Iris pigment epithelial cell (primary cell): ENCODE data around the gene POU2F1.

Source experiments
- DNase-seq: peaks from one replicate; pipeline ENCODE4 v3.0.0-alpha.2; 2011; ENCODE audit warnings: low read depth

The POU2F1 gene

DNA sequence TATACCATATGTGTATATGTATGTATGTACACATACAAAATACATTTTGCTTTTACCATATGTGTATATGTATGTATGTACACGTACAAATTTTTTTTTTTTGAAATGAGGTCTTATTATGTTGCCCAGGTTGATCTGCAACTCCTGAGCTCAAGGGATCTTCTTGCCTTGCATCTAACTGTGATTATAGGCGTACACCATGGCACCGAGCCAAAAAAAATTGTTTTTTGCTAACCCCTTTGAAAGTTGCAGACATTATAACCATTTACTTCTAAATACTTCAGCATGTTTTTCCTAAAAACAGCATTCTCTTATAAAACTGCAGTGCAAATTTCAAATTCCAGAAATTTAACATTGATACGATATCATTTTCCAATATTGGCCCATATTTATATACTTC lies 147.0 kb downstream of the POU2F1 start:
- no peak for DNase-seq

DNA sequence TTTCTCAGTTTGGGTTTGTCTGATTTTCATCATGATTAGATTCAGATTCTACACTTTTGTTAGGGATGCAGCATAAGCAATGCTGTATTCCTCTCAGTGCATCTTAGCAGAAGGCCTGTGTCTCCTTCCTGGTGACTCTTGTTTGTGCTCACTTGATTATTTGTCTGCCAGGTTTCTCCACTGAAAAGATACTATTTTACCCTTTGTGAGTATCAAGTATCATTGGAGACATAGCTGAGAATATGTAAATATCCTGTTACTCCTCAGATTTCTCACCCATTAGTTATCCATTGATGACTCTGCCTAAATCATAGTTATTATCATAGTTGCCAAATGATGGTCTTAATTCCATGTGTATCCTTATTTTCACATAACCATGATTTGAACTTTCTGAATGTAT lies 148.5 kb downstream of the POU2F1 start:
- peak; percentile 1 for DNase-seq

DNA sequence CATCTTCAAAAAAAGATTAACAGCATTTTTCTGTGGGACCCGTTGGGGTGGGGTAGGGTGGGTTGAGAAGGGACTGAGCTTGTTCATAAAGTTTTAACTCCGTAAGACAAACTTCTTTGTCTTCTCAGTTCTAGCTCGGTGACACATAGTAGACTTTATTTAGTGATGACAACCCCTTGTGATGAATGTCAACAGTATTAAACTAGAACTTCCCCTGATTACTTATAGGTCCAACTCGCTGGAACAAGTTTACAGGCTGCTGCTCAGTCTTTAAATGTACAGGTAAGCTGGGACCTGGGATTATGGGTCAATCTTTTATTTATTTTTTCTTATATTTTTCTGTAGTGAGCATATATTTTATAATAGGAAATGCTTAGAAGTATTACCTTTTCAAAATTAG lies 149.2 kb downstream of the POU2F1 start:
- DNase-seq, result no peak

DNA sequence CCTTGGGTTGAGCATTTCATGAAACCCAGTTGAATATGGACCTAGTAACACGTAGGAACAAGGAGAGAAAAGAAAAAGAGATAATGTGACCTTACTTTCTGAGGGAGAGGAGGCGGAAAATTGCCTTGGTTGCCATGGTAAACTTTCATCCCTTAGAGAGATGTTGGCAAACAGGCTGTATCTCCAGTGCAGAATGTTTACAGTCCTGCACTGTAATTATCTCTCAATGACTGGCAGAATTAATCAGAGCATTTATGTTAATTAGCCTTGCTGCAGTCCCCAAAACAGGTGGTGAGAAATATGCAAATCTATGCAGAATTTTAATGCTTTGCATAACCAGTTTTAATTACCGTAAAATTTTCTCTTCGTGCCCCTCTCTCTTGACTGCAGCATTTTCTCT lies 150.3 kb downstream of the POU2F1 start:
- DNase-seq, result no peak

DNA sequence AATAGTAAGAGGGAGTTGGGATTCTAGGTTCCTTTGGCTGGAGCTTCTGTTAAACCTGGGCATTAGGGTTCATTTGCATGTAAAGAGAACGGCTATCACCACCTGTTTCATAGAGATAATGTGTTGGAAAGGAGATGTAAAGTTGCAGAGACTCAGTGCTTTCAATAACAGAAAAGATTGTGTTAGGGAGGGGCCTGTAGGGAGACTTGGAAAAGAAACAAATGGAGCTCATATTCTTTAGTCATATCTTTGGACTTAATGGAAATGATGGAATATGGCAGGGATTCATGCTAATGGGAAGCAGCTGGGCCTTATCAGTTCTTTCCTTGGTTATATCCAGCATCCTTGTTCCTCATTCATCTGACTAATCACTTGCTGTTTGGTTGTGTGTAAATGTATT lies 152.7 kb downstream of the POU2F1 start:
- DNase-seq, result no peak

DNA sequence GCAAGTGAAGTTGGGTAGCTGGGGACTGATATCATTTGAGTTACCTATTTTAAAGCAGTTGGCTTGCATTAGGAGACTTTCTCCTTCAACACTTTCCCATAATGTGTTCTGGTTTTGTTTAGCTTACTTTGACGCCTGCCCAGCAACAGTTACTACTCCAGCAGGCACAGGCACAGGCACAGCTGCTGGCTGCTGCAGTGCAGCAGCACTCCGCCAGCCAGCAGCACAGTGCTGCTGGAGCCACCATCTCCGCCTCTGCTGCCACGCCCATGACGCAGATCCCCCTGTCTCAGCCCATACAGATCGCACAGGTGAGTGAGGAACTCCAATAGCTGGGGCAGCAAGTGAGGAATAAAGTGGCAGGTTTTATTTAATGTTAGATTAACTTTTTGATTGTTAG lies 153.3 kb downstream of the POU2F1 start:
- no peak for DNase-seq

DNA sequence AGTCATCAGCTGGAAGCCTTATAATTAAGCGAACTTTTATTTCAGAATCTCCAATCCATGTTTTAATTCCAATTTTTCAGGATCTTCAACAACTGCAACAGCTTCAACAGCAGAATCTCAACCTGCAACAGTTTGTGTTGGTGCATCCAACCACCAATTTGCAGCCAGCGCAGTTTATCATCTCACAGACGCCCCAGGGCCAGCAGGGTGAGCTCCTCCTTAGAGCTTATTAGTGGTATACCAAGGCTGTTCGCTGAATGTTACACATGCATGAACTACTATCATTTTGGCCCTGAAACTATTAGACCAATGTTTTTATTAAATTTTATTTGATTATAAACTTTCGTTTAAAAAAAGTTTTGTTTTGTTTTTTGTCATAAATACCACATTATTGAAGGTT lies 155.3 kb downstream of the POU2F1 start:
- DNase-seq, result no peak

DNA sequence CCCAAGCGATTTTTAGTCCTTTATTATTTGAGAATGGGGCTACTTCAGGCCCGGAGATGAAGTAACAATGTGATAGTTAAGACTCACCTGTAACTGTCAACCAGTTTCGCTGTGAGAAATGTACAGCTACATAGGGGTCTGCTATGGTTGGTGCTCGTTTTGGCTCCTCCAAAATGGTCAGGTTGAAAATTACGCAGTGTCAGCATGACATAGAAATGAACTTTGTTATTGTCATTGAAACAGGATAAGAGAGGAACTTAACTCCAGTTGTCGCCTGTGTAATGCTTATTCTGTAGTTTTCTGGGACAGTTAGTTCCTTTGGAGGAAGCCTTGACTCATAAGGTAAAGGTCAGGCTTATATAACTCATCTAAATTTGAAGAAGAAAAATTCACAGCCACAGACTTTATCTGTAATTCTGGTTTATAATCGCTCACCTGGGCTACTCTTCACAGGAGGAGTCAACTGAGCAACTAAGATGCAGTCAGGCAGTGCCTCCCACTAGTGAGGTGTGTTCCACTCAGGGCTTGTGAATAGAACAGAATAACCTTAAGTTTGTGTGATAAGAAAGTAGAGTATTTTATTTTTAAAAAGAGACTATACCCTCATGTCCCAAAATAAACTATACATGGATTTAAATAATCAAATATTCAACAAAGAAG lies 166.7 kb downstream of the POU2F1 start:
- peak; percentile 4 for DNase-seq

DNA sequence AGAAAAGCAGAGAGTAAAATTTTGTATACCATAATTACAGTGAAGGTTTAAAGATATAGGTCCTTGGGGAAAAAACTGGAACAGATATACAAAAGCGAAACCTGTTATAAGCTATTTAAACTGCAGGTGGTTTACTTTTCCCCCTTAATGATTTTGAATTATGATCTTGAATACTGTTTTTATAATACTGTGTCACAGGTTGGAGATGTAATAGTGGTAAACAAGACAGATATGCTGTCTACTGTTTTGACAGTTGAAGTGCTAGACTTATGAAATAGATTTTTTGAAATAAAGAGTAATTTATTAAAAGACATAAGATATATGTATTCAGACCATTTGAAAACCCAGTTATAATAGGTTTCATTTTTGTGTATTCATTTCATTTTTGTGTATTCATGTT lies 168.3 kb downstream of the POU2F1 start:
- no peak for DNase-seq

DNA sequence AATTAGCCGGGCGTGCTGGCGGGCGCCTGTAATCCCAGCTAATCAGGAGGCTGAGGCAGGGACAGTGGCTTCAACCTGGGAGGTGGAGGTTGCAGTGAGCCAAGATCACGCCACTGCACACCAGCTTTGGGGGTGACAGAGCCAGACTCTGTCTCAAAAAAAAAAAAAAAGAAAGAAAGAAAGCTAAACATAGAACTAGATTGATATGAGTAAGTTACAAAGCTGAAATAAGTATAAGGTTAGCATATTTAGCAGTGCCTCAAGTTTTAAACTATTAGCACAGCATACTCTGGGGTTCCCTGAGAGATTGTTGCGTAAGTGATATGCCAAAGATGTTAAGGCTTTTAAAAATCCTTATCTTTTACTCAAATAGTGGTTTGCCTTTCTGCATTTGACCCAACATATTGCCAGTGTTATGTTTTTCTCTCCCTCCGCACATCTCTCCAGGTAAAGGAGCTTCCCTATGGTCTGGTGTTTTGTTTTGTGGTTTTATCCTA lies 171.6 kb downstream of the POU2F1 start:
- DNase-seq, result no peak

DNA sequence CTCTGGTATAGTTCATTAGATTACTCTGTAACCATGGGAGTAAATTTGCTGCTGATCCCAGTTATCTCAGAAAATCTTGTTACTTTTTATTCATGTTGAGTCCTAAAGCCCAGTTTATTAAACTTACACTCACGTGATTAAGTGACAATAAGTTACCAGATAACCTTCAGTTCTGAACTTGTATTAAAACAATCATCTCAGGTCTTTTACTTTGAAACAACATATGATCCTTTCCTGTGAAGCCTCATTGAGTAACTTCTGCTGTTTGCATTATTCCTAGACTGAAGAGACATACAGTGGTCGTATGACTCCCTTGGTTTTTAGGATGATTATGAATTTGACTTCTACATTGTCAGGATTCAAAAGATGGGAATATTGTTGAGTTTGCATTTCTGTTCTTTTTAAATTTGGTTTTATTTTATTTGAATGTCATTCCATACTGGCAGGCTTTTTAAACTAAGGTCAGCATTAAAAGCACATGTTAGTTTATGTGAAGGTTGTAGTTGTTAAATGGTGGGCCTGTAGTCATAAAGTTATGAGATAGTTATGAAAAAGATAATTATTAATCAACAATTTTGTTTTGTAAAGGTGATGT lies 179.8 kb downstream of the POU2F1 start:
- DNase-seq, result no peak

DNA sequence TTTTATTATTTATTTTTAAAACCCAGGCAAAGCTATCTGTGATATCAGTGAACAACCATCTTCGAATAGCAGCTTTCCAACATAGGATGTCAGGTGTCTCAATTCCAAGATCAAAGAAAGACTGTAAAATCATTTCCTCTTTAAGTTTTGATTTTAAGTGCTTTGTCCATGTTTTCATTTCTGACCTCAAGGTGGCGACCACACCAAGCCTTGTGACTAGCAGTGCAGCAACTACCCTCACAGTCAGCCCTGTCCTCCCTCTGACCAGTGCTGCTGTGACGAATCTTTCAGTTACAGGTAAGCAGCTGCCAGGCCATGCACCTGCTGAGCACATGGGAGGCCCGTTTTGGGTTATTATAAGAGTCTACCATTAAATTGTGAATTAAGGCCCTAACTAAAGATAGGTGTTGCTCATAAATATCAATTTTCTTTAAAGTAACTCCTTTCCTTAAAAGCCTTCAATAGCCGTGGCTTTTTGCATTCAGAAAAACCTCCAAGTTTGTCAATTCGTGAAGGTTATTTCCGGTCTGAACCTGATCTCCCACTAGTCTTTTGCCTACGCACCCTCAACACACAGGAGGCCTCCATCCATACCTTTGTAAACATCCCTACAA lies 180.7 kb downstream of the POU2F1 start:
- DNase-seq, result peak; percentile 68

DNA sequence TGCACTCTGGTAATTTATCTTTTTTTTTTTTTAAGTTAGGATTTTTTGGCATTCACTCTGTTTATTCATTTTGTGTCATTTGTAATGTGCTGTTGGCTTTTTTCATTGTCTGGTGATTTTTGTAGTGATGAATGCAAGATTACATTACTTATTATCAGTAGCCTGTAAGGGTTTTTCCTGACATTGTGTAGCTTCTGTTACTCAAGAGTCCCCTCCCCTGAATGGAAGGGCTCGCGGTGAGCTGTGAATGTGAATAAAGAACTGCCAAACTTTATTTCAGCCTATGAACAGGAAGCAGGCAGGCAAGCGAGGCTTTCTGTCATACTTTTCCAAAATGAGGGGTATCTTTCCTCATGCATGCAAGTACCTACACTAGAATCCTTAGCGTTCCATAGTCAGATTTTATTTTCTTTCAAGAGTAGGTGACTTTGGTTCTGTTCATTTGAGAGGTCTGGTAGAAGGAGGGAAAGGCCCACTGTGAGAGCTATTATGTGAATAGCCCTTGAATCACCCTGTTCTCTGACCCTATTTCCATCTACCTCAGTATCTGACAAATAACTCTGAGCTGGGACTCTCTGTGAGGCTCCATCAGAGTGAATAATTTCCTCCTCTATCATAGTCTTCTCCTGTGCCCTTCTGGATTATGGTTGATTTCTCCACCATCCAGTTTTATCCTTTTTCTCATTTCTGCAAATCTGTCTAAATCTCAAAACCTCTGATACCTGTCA lies 183.6 kb downstream of the POU2F1 start:
- no peak for DNase-seq

DNA sequence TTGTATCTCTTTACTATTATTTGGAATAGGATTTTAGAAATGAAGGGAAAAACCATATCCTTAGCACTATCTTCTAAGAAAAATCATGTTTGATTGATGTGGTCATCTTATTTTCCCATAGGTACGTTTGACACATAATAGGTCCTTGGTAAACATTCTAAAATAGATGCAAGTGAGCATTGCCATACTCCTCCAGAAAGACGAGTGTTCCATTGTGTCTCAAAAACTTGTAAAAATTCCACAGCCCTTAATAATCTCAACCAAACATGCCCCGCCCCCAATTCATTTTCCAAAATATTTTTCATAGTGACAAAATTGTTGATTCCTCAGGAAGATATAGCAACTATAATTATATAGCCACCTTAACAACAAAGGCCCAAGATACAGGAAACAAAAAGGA lies 184.2 kb downstream of the POU2F1 start:
- no peak for DNase-seq

DNA sequence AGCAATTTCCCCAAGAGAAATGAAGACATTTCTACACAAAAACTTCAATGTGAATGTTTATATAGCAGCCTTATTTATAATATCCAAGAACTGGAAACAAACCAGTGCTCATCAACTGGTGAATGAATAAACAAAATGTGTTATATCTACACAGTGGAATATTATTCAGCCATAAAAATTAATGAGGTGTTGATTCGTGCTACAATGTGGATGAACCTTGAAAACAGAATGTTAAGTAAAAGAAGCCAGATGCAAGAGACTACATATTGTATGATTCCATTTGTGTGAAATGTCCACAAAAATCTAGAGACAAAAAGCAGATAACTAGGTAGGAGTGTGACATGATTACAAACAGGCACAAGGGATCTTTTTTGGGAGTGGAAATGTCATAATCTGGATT lies 187.7 kb downstream of the POU2F1 start:
- DNase-seq, result no peak

DNA sequence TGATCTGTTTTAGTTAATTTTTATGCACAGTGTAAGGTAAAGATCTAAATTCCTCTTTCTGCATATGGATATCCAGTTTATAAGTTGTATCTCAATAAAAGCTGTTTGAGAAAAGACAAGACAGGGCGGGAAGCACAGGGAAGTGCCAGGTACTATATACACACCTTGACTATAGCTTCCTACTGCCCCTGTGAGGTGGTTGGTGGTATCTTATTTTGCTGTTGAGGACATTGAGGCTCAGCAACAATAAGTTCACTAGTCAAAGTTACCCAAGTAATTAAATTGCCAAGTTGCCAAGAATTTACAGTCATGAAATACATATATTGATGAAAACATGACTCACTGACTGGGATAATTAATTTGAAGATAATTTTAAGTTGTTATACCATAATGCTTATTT lies 188.5 kb downstream of the POU2F1 start:
- no peak for DNase-seq

DNA sequence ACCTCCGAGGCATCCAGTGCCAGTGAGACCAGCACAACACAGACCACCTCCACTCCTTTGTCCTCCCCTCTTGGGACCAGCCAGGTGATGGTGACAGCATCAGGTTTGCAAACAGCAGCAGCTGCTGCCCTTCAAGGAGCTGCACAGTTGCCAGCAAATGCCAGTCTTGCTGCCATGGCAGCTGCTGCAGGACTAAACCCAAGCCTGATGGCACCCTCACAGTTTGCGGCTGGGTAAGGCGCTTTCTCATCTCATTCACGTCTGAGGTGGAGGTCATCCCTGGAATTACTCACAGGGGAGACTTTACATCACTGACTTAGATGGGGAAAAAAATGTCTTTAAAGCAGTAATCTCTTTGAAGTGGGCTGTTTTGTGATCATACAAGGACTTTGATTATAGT lies 191.4 kb downstream of the POU2F1 start:
- DNase-seq, result no peak

DNA sequence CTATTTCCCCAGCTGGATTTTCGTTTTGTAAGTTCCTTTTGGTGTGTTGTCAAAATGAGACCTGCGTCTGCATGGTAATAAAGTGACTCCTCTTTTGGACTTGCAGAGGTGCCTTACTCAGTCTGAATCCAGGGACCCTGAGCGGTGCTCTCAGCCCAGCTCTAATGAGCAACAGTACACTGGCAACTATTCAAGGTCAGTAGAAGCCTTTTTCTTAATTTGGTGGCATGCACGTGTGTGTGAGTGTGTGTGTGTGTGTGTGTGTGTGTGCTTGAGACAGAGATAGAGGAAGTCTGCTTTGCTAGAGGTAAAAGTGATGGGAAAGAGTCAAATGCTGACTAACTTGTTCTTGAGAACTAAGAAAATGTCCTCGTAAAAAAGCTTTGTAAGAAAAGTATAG lies 192.2 kb downstream of the POU2F1 start:
- peak; percentile 22 for DNase-seq

DNA sequence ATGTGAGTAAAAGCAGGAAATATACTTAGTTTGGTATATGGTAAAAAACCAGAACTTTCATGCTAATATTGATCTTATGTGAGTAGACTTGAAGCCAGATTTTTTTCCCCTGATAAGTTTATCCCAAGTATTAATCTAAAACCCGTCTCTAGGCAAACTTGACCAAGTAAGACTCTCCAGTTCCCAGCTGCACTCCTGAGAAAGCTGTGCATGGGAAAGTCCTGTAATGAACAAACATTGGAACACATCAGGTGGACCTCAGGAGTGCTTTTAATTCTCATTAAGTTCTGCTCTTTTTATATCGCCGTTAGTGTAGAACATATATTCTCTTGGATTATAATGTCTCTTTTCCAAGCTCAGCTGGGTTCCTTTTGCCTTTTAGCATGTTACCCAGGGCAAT lies 192.6 kb downstream of the POU2F1 start:
- no peak for DNase-seq

DNA sequence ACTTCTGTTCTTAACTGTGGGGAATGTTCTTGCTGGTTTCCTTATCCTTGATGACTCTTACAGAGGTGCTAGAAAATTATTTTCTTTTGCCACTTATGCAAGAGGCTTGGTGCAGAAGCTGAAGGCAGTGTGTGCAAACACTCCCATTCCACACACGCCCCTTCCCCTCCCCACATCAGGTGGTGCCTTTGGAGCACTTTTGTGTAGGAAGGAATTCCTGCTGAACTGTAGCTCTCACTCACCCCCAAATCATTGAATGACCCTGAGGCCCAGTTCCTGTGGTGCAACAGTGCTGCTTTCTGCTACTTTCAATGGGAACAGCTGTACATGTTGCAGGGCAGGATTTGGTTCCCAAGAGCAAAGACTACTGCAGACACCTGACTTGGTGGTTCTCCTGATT lies 195.8 kb downstream of the POU2F1 start:
- DNase-seq, result no peak

DNA sequence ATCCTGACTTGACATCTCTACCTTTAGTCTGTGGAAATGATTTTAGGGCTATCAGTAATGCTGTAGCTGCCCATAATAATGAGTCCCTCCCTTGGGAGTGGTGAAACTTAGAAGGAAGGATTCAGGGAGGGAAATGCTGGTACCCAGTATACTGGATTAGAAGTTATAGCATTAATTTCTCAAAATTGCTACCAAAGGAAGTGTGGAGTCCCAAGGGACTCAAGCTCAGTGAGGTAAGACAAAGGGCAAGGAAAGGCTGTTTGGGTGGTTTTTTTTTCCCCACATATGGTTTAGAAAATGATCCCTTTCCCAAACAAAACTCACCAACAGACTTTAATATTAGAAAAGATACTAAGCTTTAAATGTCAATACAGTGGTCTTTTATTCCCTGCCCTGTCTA lies 197.7 kb downstream of the POU2F1 start:
- DNase-seq, result no peak

DNA sequence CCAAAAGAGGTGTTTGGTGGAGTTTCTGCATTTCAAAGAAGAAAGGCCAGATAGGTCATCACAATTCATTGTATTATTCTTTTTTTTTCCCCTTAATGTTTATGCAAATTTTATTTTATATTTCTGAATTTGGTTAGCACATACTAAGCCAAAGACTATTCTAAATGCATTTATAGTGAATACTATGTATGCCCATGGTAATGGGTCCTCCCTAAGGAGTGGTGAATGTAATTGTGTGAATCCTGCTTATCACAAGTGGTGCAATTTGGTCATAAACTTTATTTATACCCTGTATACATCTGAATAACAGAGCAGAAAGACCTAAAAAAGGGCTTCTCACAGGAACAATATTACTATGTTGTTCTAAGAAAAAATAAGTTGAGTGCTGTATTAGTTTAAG lies 198.6 kb downstream of the POU2F1 start:
- no peak for DNase-seq

DNA sequence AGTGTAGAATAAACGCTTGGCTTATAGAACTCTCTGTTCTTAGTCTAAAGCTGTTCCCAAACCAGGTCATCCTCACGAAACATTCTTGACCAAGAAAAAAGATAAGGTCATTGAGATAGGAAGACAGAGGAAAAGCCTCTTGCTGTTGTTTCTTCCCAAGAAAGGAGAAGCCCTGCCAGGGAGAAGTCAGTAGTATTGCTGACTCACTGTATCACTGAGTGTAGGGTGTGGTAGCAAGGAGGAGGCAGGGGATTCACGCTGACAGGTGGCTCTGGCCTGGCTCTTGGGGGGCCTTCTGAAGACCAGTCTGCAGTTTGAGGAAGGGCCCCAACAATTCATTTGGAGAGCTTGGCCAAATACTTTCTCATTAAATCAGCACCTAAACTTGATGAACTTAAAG lies 199.8 kb downstream of the POU2F1 start:
- peak; percentile 31 for DNase-seq
